ENCODE results near the gene RITA1. TPM values are rescaled to one million over a fixed set of nuclear protein-coding genes. Genes with fewer than 3 reads are reported as not detected.

Gene RITA1
- total and polyA plus RNA-seq, 2 of the 4 experiments (the other 2 are of a cell fraction) = 14.2 to 14.7 TPM

- no peak overlapping the region for H2BK15ac ChIP-seq (ENCODE audit: low read depth, low read length)
- no peak overlapping the region for H3K18ac ChIP-seq (ENCODE audit: low read depth, low read length)
- H3K4ac ChIP-seq (ENCODE audit: low read depth, low read length) = no peak overlapping the region
- no peak overlapping the region for H3K4me3 ChIP-seq (ENCODE audit: insufficient read depth, low read depth, low read length)
- peaks cover 5% of the 10 kb centered on the region; the same call in 1 of the 2 replicates for H3K4me1 ChIP-seq (ENCODE audit: control insufficient read depth, insufficient read depth, low read length)
- in situ Hi-C loops (cut with MboI; ENCODE audit: low sequenced_read_pairs) (no loop called here), intact Hi-C loops (cut with micrococcal nuclease) (no loop called here), dilution Hi-C loops (cut with HindIII; ENCODE audit: low sequenced_read_pairs, unreplicated experiment) (no loop called here)
- H3K23ac ChIP-seq (ENCODE audit: low read depth, low read length) = no peak overlapping the region
- no peak overlapping the region for H2AK5ac ChIP-seq (ENCODE audit: low read depth, low read length)
- WGBS, 2 experiments (ENCODE audit: extremely low coverage in 2 of 2, insufficient read length in 1 of 2) = 100% methylated on average over 1 of the region's 12 CpGs; no CpG with 5 or more reads in 1 of the 2 experiments
- H3K9ac ChIP-seq (ENCODE audit: low read depth, low read length) = no peak overlapping the region
- no peak overlapping the region for H4K8ac ChIP-seq (ENCODE audit: low read depth in 2 of 2, low read length in 2 of 2)
- H3K56ac ChIP-seq (ENCODE audit: extremely low read depth, insufficient read depth, low read length) = no peak overlapping the region
- peaks cover 1% of the 10 kb centered on the region; the same call in 1 of the 2 replicates for H3K9me1 ChIP-seq (ENCODE audit: insufficient read depth, low read length)
- no TSS peak for BruUV-seq (replicated peaks)
- no peak overlapping the region for H2BK120ac ChIP-seq (ENCODE audit: low read depth, low read length)
- H3K36me3 ChIP-seq (ENCODE audit: control insufficient read depth, insufficient read depth, low read length) = peaks cover 27% of the 10 kb centered on the region
- peaks cover 26% of the 10 kb centered on the region for H3K27me3 ChIP-seq (ENCODE audit: control insufficient read depth, insufficient read depth, low read length)
- ATAC-seq (ENCODE audit: low read depth) (no peak), DNase-seq (no peak)
- H2BK20ac ChIP-seq (ENCODE audit: low read depth, low read length) = no peak overlapping the region
- H3K27ac ChIP-seq (ENCODE audit: insufficient read depth, low read length) = no peak overlapping the region
- H3K4me2 ChIP-seq (ENCODE audit: low read depth, low read length) = no peak overlapping the region
- ChIA-PET POLR2A (ENCODE audit: unreplicated experiment) (no interaction called here), CTCF (no interaction called here)
- no peak overlapping the region for H4K5ac ChIP-seq (ENCODE audit: low read depth, low read length)
- peaks cover 3% of the 10 kb centered on the region; the same call in 1 of the 2 replicates for H4K20me1 ChIP-seq (ENCODE audit: insufficient read depth, low read length)
- no peak overlapping the region for H3K14ac ChIP-seq (replicated peaks; ENCODE audit: low read depth, low read length)
- H2AK9ac ChIP-seq (replicated peaks; ENCODE audit: low read depth, low read length, poor library complexity) = no peak overlapping the region
- no peak overlapping the region for H4K91ac ChIP-seq (ENCODE audit: insufficient read depth, low read depth, low read length)
- H2BK5ac ChIP-seq (ENCODE audit: low read depth, low read length, poor library complexity, severe bottlenecking) = no peak overlapping the region
- no peaks in the 10 kb centered on the region for H3K79me1 ChIP-seq (ENCODE audit: low read depth in 1 of 2, low read length in 2 of 2)
- H3K9me3 ChIP-seq (ENCODE audit: control insufficient read depth, insufficient read depth, low read length) = no peaks in the 10 kb centered on the region
- TF ChIP-seq CEBPB (IDR thresholded peaks at IDR 0.05; ENCODE audit: low read depth, low read length) (no peak), CHD1 (IDR thresholded peaks at IDR 0.05; ENCODE audit: low read depth, low read length) (no peak), MAFK (IDR thresholded peaks at IDR 0.05; ENCODE audit: low read depth, low read length) (no peak), BHLHE40 (IDR thresholded peaks at IDR 0.05; ENCODE audit: low read depth, low read length) (no peak), MAZ (IDR thresholded peaks at IDR 0.05; ENCODE audit: borderline replicate concordance, low read depth, low read length) (no peak), RCOR1 (IDR thresholded peaks at IDR 0.05; ENCODE audit: insufficient replicate concordance, low read length) (no peak), RFX5 (IDR thresholded peaks at IDR 0.05; ENCODE audit: low read depth, low read length) (no peak), SMC3 (IDR thresholded peaks at IDR 0.05; ENCODE audit: low read depth, low read length) (no peak), FOS (IDR thresholded peaks at IDR 0.05; ENCODE audit: low read depth, low read length) (no peak), MXI1 (IDR thresholded peaks at IDR 0.05; ENCODE audit: borderline replicate concordance, low read depth, low read length) (no peak), NFE2L2 (IDR thresholded peaks at IDR 0.05; ENCODE audit: low read depth, low read length) (no peak)
- TF ChIP-seq, protein P1, sequence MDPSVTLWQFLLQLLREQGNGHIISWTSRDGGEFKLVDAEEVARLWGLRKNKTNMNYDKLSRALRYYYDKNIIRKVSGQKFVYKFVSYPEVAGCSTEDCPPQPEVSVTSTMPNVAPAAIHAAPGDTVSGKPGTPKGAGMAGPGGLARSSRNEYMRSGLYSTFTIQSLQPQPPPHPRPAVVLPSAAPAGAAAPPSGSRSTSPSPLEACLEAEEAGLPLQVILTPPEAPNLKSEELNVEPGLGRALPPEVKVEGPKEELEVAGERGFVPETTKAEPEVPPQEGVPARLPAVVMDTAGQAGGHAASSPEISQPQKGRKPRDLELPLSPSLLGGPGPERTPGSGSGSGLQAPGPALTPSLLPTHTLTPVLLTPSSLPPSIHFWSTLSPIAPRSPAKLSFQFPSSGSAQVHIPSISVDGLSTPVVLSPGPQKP (IDR thresholded peaks at IDR 0.05; ENCODE audit: borderline replicate concordance, low read depth, low read length) = no peak
- TF ChIP-seq, protein P2, sequence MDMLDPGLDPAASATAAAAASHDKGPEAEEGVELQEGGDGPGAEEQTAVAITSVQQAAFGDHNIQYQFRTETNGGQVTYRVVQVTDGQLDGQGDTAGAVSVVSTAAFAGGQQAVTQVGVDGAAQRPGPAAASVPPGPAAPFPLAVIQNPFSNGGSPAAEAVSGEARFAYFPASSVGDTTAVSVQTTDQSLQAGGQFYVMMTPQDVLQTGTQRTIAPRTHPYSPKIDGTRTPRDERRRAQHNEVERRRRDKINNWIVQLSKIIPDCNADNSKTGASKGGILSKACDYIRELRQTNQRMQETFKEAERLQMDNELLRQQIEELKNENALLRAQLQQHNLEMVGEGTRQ (IDR thresholded peaks at IDR 0.05; ENCODE audit: low read depth, low read length) = no peak
- no peak overlapping the region for H2AFZ ChIP-seq (replicated peaks; ENCODE audit: low read length, poor library complexity)
Observed at GRCh38 chr12:113157218-113157859, 28.2 kb upstream of the RITA1 start.

Measured in IMR-90 (cell line).